HG02759 (cell line): ENCODE measurements around the gene MSRB2.
"Not testable (repeated sequence)": the region's sequence is repeated elsewhere in the genome, so short reads cannot be mapped to it uniquely, and the experiment has no call there.

Experiments used
- ATAC-seq: cut with Tn5 transposase; IDR thresholded peaks from one replicate; pipeline ENCODE4 v1.9.1; 2021; ENCODE audit warnings: mild to moderate bottlenecking, moderate library complexity; ENCODE audit not compliant: unreplicated experiment

Gene MSRB2

DNA sequence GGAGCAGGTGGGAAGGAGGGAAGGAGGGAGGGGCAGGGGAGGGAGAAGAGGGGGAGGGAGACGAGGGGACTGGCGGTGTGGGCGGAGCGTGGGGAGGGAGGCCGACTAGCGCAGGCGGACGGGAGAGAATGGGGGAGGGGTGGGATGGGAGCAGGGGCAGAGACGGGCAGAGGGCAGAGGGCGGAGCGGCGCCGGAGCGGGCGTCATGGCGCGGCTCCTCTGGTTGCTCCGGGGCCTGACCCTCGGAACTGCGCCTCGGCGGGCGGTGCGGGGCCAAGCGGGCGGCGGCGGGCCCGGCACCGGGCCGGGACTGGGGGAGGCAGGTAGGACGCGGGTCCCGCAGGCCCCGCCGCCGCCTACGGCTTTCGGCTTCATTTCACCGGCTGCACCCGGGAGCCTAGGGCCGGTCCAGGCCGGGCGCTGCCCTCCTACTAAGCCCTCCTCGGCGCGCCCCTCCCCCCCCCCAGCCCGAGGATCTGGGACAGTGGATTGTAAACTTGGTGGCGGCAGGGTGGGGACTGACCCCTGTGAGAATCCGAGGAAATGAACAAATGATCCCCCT is at the start of gene MSRB2:
Gene MSRB2 (plus strand): TSS at position 176 of the 562 bp plus-strand sequence. CDS start 30 bp downstream, at position 206.
- ATAC-seq: peak; percentile 82

DNA sequence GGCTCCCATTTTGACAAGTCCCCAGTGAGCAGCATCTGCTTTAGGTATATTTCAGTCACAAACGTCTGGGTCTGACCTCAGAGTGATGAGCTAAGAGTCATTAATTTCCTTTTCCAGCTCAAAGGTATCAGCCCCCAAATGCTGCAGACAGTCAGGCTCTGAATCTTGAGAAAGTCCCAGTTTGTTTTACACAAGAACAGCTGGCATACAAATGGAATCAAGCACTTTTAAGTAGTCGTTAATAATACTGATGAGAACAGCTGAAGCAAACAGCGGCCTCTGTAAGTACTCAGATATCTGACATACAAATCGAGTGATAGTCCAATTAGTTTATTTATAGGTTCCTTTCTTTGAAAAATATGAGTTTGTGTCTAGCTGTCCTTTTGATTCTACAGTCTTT is 49.4 kb upstream of the MSRB2 start:
- ATAC-seq: no peak

- no peak for ATAC-seq
These were observed 48.0 kb upstream of the MSRB2 start for GRCh38 chr10:23047201-23048050.

DNA sequence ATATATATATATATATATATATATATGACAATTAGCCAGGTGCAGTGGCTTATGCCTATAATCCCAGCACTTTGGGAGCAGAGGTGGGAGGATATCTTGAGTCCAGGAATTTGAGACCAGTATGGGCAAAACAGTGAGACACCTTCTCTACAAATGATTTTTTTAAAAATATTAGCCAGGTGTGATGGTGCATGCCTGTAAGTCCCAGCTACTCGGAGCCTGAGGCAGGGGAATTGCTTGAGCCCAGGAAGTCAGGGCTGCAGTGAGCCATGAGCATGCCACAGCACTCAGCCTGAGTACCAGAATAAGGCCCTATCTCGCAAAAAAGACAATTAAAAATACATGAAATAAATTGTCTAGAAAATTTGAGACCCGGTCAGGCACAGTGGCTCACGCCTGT is 47.2 kb upstream of the MSRB2 start:
- no peak for ATAC-seq

DNA sequence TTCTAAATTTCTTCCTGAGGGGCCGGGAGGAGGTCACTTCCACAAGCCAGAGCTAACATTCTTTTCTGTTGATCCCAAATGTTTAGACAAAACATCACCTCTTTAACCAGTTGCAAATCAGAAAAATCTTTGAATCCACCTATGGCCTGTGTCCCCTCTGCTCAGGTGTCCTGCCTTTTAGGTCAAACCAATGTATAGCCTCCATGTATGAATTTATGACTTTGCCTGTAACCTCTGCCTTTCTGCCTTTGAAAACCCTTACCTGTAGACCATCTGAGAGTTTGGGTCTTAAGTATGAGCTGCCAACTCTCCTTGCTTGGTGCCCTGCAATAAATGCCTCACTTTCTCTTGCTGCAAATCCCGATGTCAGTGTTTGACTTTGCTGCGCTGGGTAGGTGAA is 44.1 kb upstream of the MSRB2 start:
- ATAC-seq: no peak

DNA sequence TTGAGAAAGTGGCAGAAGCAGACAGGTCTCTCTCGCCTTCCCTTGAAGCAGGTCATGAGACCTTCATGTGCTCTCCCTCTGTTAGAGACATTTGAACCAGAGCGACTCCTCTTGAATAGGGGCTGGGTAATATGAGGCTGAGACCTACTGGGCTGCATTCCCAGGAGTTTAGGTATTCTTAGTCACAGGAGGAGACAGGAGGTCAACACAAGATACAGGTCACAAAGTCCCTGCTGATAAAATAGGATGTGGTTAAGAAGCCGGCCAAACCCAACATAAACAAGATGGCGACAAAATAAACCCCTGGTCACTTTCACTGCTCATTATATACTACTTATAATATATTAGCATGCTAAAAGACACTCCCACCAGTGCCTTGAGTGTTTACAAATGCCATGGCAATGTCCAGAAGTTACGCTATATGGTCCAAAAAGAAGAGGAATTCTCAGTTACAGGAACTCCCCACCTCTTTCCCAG is 43.5 kb upstream of the MSRB2 start:
- ATAC-seq: no peak

GRCh38 chr10:23053036-23053435 is 42.3 kb upstream of the MSRB2 start:
- no peak for ATAC-seq

GRCh38 chr10:23055424-23056185 is 39.8 kb upstream of the MSRB2 start:
- no peak for ATAC-seq

DNA sequence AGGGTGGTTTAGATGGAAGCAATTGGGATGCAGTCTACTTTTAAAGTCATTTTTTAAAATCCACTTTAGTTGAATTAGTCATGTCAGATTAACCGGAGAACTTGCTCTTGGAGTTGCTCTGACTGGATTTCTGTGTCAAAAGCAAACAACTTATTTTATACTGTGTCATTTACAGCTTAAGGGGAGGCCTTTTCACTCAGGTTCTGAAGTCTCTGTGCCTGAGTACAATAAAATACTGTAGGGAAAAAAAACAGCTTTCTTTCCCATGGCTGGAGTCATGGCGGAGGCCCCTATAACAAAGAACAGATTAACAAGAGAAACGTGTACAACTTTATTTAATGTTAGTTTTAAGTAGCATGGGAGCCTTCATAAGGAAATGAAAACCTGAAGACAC is 39.2 kb upstream of the MSRB2 start:
- no peak for ATAC-seq

DNA sequence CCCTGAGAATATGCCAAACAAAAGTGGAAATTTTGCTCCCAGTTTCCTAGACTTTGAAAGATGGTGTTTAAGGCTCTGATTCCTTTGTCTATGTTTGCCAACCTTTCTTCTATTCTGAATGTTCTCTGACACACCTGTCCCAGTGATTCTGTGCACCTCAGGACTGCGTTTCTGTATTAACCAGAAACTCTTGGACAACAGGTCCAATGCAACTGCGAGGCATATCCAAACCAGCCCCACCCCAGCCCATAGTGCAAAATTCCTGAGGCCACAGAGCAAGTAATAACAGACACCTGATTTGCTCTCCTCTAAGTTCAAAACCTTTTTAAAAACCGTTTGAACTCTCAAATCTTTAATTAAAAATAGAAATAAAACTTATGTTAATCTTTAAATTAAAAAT is 37.0 kb upstream of the MSRB2 start:
- ATAC-seq: no peak

DNA sequence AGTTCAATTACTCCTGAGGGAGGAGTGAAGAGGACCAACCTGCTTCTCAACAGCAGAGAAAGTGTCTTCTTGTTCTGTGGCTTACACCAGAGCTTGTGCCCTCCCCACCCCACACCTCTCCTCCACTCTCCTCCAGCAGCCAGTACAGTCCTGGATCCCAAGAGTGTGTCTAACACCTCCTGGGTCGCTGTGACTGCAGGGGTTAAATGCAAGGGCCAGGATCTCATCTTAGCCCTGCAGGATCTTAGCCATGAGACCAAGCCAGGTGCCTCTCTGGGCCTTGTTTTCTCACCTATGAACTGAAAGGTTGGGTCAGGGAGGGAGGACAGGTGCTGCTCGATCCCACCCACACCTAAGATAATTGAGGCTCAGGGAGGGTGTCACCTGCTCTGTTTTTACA is 34.5 kb upstream of the MSRB2 start:
- no peak for ATAC-seq

GRCh38 chr10:23063045-23063972 is 32.1 kb upstream of the MSRB2 start:
- no peak for ATAC-seq

GRCh38 chr10:23063973-23064812 is 31.2 kb upstream of the MSRB2 start:
- no peak for ATAC-seq

DNA sequence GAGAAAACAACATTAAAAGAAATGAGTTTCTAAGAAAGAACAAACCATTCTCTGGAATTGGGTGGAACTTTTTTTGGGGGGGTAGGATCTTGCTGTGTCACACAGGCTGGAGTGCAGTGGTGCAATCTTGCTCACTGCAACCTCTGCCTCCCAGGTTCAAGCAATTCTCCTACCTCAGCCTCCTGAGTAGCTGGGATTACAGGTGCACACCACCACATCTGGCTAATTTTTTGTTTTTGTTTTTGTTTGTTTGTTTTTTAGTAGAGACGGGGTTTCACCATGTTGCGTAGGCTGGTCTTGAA is 30.6 kb upstream of the MSRB2 start:
- ATAC-seq: not testable (repeated sequence)

DNA sequence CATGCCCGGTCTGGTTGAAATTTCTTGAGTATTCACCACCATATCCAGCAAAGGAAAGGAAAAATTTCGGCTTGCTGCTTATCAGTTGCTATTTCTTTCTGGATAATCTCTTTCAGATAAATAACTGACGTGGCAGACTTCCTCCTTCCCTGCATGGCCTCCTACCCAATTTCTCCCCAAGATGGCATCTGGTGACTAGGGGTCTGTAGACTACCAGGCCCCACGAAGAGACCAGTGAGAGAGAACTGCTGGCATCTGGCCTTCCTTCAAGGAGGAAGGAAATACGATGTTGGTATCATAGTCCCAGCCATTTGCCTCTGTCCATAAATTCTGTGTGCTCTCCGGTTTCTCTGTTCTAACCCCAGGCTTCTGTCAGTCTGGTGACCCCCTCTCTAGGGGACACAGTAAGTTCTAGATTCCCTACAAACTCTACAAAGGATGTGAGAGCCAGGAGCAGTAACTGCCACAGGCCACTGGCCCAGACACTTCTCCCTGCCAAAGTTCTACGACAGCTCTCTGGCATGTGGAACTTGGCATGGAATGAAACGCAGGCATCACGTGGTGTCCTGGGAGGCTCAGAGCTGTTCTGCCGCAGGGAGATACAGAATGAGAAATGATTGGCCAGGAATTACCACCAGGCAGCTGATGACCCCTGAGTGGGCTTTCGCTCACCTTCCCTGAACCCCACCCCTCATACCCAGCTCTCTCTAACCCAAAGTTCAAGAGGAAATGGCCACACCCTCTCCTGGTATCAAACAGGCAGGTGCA is 30.0 kb upstream of the MSRB2 start:
- ATAC-seq: no peak

- no peak for ATAC-seq
These were observed 28.0 kb upstream of the MSRB2 start for GRCh38 chr10:23067337-23067736.

GRCh38 chr10:23067939-23068775 is 27.2 kb upstream of the MSRB2 start:
- ATAC-seq: peak; percentile 51
